22Rv1 (cell line): ENCODE measurements around the gene WNT2B.

Experiments
- ZFX ChIP-seq: fragments of 450-650 bp; IDR thresholded peaks from 2 replicates; pipeline ENCODE4 v1.6.1; 2017; ENCODE audit warnings: antibody characterized with exemption, borderline replicate concordance
- TF ChIP-seq, protein P1 (sequence below): fragments of 450-650 bp; IDR thresholded peaks from 2 replicates; pipeline ENCODE4 v1.5.1; 2017; ENCODE audit warnings: mild to moderate bottlenecking

DNA sequence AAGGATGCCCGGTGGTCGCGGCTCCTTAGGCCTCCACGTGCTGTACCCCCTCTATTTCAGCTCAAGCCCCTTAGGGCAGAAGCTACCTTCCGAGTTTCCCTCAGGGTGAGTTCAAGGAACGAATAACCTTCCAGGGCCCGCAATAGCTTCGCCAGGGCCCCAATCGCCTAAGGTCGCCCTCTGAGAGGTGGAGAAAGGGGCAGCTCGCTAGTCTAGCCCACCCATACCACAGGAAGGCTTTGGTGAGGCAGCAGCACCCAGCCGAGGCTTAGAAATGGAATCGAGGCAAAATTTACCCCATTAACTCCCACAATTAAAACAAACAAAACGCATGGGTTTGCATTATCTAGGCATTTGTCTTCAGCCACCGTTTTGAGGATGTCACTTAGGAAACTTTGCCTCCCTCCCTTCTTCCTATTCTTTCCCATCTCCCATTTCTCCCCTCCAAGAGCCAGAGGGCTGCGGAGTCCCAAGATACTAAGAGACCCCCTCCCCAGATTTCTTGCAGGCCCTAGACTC lies 954 bp downstream of the WNT2B start:
- TF ChIP-seq, protein P1, sequence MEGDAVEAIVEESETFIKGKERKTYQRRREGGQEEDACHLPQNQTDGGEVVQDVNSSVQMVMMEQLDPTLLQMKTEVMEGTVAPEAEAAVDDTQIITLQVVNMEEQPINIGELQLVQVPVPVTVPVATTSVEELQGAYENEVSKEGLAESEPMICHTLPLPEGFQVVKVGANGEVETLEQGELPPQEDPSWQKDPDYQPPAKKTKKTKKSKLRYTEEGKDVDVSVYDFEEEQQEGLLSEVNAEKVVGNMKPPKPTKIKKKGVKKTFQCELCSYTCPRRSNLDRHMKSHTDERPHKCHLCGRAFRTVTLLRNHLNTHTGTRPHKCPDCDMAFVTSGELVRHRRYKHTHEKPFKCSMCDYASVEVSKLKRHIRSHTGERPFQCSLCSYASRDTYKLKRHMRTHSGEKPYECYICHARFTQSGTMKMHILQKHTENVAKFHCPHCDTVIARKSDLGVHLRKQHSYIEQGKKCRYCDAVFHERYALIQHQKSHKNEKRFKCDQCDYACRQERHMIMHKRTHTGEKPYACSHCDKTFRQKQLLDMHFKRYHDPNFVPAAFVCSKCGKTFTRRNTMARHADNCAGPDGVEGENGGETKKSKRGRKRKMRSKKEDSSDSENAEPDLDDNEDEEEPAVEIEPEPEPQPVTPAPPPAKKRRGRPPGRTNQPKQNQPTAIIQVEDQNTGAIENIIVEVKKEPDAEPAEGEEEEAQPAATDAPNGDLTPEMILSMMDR: no peak
- TF ChIP-seq ZFX: no peak
